ENCODE data around the gene FIZ1.
A peak's percentile ranks its signal among the peaks of the same experiment; 100 is the strongest.

The FIZ1 gene, protein sequence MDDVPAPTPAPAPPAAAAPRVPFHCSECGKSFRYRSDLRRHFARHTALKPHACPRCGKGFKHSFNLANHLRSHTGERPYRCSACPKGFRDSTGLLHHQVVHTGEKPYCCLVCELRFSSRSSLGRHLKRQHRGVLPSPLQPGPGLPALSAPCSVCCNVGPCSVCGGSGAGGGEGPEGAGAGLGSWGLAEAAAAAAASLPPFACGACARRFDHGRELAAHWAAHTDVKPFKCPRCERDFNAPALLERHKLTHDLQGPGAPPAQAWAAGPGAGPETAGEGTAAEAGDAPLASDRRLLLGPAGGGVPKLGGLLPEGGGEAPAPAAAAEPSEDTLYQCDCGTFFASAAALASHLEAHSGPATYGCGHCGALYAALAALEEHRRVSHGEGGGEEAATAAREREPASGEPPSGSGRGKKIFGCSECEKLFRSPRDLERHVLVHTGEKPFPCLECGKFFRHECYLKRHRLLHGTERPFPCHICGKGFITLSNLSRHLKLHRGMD

DNA sequence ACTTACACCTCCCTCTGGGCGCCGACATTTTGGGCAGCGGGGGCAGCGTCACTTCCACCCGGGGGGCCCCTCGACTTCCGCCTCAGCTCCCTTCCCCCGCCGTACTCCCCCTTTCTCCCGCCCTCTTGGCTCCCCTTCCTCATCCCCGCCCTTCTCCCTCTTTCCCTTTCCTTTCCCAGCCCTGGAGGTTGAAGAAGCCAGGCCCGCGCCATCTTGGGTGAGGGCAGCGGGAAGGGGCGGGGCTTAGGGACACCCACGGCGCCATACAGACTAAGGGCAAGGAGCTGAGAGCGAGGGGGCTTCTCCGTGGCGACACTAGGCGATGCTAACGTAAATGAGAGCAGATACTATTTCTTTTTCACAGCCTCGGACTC, at the start of gene FIZ1:
FIZ1 (minus strand) TSS at position 50 of the 374 bp plus-strand sequence. CDS start 1,652 bp downstream, outside the sequence.
- DNase-seq = peak; percentile 99

GRCh38 chr19:55648585-55649267, 49.4 kb upstream of the FIZ1 start:
- DNase-seq = no peak

DNA sequence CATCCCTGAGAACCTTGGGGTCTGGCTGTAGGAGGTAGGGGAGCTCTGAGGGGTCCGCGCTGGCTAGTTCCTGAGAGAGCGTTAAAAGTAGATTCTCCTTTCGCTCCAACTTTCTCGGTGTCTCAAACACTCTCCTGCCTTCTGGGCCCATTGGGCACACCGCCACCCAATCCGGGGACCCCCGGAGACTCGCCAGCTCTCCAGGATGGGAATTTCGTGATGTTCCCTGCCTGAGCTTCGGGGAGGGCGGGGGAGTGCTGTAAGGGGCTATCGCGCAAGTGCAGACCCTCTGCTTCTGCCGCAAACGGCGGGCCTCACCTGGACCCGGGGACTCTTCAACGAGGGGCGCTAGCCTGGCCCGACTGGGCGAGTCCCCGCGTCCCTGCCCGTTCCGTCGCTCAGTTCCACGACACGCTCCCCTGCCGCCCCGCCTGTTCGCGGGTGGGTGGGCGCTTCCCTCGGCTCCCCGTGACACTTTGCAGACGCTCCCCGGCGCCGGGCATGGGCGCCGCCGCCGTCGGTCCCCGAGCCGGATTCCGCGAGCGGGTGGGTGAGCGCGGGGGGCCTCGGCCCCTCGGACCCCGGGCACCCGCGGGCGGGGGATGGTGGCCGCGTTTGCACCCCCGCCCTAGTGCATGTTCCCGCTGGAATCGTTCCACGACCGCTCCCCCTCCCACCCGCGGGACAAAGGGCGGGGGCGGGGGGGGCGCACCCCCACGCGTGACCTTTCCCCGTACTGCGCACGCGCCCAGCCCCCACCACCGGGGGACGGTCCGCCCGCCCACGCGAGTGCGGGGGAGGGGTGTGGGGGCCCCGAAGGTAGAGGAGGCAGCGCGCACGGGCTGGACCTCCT, 48.6 kb upstream of the FIZ1 start, which contains the start of gene CCDC106:
CCDC106 (plus strand) TSS at position 481 of the 853 bp plus-strand sequence. CDS start 835 bp downstream, outside the sequence.
- DNase-seq = peak; percentile 46

DNA sequence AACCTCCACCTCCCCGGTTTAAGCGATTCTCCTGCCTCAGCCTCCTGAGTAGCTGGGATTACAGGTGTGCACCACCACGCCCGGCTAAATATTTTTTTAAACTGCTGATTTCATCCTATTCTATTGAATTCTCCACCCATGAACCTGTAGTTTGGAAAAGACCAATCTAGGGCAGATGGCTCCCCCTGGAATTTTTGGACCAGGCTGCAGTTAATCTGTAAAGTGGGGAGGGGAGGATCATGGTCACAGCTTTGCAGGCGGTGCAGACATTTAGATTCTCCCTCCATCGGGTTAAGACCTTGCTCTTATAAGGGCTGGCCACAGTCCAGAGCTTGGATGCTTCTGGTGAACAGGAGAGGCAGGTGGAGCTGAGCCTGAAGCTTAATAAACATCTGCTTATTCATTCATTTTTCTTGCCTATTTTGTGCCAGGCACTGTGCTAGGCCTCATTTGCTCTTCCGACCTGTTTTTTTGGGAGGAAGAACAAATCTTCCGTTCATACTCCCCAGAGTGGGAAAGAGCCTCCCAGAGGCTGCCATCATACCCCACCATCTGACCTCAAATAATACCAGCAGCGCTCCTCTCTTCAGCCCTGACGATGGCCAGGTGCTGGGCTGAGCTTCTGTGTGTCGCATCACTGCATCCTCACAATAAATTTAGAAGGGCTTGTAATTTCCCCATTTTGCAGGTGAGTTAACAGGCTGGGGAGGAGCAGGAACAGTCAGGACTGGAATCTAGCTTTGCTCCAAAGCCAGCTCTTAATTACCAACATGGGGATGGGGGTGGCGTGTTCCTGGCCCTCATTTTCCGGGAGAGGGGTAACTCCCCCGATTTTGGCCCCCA, 47.8 kb upstream of the FIZ1 start:
- no peak for DNase-seq

- no peak for DNase-seq
Observed at GRCh38 chr19:55645512-55645881, 46.2 kb upstream of the FIZ1 start.

- DNase-seq = no peak
Observed at GRCh38 chr19:55644842-55645511, 45.7 kb upstream of the FIZ1 start.

- no peak for DNase-seq
Observed at GRCh38 chr19:55644191-55644833, 45.0 kb upstream of the FIZ1 start.

DNA sequence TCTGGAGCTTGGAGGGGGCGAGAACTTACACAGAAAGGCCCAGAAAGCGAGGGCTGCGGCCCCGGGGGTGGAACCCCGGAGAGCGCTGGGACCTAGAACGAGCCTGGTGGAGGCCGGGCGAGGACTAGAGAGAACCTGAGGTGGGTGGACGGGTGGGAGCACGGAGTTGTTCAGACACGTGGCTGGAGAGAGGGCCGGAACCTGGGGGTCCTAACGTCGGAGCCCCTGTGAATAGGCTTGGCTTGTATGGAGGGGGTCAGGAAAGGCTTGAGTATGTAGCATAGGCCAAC, 44.5 kb upstream of the FIZ1 start:
- DNase-seq = no peak

DNA sequence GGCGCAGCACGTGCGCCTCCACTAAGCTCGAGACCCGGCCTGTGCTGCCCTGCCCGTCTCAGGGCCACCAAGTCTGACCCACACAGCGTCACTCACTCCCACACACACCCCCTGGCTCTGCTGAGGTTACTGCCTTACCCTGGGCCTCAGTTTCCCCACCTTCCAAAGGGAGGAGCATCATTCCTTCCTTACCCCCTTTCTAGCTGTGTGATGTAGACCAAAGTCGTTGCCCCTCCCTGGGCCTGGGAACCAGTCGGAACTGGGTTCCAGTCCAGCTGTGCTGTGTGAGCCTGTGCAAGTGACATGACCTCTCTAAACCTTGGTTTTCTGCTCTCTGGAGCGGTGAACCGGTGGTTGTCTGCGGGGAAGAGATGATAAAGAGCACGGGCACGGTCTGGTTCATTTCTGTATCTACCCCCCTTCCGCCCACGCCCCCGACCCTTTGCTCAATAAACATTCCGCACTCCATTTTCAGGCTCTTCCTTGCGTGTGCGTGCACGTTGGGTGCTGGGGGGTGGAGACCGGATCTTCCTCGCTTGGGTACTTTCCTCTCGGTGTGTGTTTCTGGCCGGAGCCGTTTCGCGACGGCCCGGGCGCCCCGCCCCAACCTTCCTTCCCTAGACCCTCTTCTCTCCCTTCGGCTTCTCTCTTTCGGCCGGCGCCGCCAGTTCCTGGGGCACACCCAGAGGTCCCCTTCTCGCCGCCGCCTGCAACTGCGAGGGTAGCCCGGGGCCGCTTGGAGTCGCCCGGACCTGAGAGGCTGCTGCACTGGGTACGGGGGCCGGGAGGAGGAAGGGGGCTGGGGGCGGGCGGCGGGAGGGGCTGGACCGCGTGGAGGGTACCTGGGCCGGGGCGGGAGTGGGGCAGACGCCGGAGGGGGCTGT, 43.9 kb upstream of the FIZ1 start, which contains the start of gene ZNF581:
ZNF581 (plus strand) TSS at position 647 of the 884 bp plus-strand sequence. CDS start 923 bp downstream, outside the sequence.
- DNase-seq = peak; percentile 78

DNA sequence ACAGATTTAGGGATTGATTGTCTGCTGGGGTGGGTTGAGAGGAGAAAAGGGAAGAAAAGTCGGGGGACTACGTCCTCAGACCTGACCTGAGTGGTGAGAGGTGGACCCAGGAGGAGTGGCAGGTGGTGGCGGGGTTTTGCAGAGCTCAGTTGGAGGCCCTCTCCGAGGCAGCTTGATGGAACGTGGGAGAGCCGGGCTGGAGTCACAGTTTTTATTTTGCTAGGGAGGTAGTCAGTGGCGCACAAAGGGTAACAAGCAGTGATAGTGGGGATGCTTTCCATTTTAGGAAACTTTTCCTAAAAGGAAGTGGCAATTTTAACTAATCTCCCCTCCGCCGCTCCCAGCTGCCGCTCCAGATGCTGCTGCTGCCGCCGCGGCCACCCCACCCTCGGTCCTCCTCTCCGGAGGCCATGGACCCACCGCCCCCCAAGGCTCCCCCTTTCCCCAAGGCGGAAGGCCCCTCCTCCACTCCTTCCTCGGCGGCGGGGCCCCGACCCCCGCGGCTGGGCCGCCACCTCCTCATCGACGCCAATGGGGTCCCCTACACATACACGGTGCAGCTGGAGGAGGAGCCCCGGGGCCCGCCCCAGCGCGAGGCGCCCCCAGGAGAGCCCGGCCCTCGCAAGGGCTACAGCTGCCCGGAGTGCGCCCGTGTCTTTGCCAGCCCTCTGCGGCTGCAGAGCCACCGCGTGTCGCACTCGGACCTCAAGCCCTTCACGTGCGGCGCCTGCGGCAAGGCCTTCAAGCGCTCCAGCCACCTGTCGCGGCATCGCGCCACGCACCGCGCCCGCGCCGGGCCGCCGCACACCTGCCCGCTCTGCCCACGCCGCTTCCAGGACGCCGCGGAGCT, 43.1 kb upstream of the FIZ1 start:
- DNase-seq = no peak

DNA sequence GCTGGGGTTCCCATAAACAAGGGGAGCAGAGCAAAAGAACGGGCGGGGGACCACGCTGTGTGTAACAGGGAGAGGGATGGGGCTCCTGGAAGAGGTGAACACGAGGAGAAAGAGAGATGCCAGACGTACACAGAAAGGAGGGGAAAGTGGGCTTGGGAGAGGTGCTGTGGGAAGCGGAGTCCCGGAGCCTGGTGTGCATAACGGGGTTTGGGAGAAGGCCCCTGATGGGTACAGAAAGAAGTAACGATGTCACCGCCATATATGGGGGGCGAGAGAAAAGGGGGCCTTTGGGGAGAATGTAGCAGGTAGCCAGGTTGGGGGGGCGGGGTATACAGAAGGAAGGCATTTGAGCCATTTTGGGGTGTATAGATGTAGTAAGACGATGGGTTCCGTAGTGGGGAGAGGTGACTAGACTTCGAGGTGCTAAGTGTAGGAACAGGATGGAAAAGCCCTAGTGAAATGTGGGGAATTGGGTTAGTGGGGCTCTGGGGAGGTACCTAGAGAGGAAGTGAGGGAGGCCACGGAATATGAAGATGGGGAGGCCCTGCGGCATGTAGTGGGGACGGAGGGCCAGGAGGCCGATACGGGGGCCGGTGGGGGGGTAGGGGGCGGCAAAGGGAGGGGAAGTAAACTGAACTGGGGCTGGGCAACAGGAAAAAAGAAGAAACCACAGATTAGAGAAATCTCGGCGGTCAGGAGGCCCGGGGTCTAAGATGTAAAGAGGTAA, 42.3 kb upstream of the FIZ1 start:
- peak; percentile 34 for DNase-seq

- DNase-seq = peak; percentile 76
Observed at GRCh38 chr19:55640577-55641425, 41.5 kb upstream of the FIZ1 start, which contains the start of gene ZNF580. Gene ZNF580 (plus strand): TSS chr19:55641002. CDS start chr19:55642509, 1,507 bp downstream.

DNA sequence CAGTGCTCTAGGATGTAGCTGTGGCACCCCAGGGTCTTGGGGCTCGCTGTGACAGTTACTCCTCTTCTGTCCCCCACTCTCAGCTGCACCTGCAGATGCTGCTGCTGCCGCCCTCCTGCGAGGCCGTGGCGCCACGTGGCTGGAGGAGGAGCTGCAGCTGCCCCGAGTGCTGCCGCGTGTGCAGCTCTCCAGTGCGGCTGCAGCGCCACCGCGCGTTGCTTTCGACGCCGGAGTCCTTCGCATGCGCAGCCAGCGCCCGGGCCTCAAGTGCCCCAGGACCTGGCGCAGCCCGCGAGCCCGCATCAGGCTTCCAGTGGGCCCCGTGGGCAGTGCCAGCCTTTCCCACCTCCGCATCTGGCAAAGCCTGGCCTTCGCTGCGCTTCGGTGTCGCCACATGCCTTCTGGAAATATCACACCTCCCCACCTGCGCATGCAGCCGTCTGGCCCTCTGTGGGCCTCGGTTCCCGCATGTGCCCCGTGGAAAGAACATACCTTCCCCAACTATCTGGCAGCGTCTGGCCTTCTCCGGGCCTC, 40.8 kb upstream of the FIZ1 start:
- peak; percentile 77 for DNase-seq

DNA sequence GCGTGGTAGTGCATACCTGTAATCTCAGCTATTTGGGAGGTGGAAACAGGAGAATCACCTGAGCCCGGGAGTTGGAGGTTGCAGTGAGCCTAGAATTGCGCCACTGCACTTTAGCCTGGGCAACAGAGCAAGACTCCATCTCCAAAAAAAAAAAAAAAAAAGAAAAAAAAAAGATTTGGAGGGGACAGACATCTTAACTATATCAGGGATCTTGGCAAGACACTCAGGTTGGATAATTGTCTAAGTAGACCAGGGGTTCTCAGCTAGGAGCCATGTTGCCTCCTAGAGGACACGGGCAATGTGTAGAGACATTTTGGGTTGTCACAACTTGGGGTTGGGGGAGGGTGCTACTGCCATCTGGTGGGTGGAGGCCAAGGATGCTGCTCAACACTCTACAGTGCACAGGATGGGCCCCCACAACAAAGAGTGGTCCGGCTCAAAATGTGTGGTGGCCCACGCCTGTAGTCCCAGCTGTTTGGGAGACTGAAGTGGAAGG, 39.6 kb upstream of the FIZ1 start:
- peak; percentile 83 for DNase-seq

DNA sequence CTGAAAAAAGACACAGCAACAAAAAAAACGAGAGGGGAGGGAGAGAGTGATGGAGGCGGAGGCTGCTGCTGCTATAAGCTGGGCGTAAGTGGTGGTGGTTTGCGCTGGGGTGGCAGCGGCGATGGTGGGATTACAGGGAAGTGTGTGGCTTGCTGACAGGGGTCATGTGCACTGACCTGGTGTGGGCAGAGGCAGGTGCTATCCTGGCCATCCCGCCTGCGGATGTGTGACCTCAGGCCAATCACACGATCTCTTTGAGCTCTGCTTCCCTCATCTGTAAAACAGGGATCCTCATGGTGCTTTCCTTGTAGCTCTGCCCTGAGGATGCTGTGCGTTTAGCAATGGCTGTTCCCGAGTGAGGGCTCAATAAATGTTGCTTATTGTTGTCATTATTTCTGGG, 38.2 kb upstream of the FIZ1 start:
- no peak for DNase-seq

DNA sequence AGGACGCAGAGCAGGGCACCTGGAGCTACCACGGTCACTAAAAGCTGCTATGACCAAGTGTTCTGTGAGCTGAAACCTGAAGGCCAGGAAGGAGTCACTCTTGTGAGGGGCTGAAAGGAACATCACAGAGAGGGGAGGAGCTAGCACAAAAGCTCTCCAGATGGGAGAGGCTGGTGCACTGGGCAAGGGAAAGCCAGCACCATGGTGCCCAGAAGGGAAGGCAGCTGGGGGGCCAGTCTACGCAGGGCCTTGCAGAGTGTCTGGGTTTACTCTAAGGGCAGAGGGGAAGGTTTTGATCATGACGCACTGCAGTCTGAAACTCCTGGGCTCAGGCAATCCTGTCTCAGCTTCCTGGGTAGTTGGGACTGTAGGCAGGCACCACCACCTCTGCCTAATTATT, 37.4 kb upstream of the FIZ1 start:
- DNase-seq = no peak
